Right lobe of liver (tissue), 4 donors: ENCODE results near the gene SELENOT.

Experiments
- CTCF ChIP-seq, 4 donors: fragments of 200-600 bp in 3 of 4; fragments of 450-650 bp in 1 of 4; IDR thresholded peaks; one replicate each; pipeline versions ENCODE4 v1.5.1 to v1.8.0; 2016 to 2022; ENCODE audit warnings: antibody characterized with exemption in 4 of 4, mild to moderate bottlenecking in 2 of 4
- POLR2A ChIP-seq: fragments of 450-650 bp; IDR thresholded peaks from one replicate; pipeline ENCODE4 v1.6.1; 2017; ENCODE audit warnings: antibody characterized with exemption, mild to moderate bottlenecking
- donor health status: DM: no; HTN: no; CAD: no.
- donor health status: DM: no; HTN: no; CAD: no.
- donor health status: DM: no; HTN: yes; CAD: no.

- TF ChIP-seq CTCF (IDR thresholded peaks at IDR 0.05) (no peak), POLR2A (no peak)
These were observed 47.2 kb upstream of the SELENOT start for GRCh38 chr3:150555859-150556436.
